Kidney glomerular epithelial cell (primary cell): Measurements from ENCODE around the gene PALLD.
"Not testable (repeated sequence)": the region's sequence is repeated elsewhere in the genome, so short reads cannot be mapped to it uniquely, and the experiment has no call there.

Source experiments
- DNase-seq: peaks from one replicate; lab custom pipeline; 2025; lab: John Stamatoyannopoulos, UW

Gene PALLD

GRCh38 chr4:168677063-168677462, 180.2 kb downstream of the PALLD start:
- DNase-seq: no peak

DNA sequence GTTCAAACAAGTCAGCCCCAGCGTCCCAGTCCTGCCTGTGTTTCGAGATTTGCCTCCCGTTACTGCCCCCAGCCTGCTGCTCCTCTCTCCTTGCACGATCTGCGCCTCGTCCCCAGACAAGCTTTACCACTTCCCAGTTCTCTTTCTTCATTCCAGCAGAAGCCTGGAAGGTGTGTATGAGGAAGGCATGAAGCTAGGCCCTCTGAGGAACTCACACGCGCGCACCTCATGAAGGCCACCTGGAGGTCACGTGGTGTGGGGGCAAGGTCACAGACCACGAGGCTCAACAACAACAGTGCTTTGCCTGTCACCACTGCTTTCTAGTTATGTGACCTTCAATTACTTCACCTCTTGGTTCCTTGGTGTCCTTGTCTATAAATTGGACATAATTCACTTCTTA, 181.0 kb downstream of the PALLD start:
- no peak for DNase-seq

DNA sequence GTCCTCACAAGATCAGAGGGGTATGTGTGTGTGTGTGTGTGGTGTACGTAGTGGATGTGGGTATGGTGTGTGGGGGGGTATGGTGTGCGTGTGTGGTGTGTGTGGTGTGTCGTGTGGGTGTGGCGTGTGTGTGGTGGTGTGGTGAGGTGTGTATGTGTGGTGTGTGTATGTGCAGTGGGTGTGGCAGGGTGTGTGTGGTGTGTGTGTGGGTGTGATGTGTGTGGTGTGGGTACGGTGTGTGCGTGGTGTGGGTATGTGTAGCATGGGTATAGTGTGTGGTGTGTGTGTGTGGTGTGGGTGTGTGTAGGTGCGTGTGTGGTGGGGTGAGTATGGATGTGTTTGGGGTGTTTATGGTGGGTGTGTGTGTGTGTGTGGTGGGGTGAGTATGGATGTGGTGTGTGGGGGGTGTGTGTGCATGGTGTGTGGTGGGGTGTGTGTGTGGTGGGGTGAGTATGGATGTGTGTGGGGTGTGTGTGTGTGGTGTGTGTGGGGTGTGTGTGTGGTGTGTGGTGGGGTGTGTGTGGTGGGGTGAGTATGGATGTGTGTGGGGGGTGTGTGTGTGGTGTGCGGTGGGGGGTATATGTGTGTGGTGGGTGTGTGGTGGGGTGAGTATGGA, 182.0 kb downstream of the PALLD start:
- no peak for DNase-seq

DNA sequence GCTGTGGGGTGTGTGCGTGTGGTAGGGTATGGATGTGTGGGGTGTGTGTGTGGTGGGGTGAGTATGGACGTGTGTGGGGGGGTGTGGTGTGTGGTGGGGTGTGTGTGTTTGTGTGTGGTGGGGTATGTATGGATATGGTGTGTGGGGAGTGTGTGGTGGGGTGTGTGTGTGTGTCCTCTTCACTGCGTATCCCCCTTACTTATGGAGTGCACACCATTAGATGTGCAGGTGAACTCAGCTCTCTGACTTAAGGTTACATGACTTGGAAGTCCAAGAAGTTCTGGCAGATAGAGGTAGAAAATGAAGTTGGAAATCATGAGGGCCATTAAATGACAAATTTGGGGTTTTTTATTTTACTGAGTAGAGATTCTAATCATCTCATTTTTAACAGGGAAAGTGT, 182.5 kb downstream of the PALLD start:
- no peak for DNase-seq

GRCh38 chr4:168679819-168680218, 183.0 kb downstream of the PALLD start:
- no peak for DNase-seq

GRCh38 chr4:168682898-168683500, 186.1 kb downstream of the PALLD start:
- DNase-seq: no peak

DNA sequence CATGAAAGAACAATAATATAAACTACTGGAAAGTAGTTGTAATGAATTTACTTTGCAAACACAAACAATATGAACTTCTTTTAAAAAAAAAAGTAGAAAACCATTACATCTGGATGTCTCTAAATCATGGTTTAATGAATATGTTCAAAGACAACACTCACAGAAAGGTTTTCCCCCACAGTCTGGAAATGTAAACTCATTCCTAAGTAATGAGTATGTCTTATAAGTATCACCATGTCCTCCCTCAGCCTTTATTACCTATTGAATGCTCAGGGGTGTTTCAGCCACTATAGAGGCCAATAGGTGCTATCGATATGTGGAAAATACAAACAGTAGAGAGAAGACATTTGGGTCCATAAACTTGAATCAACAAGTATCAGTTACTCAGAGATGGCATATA, 186.7 kb downstream of the PALLD start:
- peak; percentile 44 for DNase-seq

GRCh38 chr4:168685136-168685809, 188.4 kb downstream of the PALLD start:
- no peak for DNase-seq

GRCh38 chr4:168688584-168688983, 191.7 kb downstream of the PALLD start:
- DNase-seq: no peak

GRCh38 chr4:168689791-168690190, 192.9 kb downstream of the PALLD start:
- no peak for DNase-seq

DNA sequence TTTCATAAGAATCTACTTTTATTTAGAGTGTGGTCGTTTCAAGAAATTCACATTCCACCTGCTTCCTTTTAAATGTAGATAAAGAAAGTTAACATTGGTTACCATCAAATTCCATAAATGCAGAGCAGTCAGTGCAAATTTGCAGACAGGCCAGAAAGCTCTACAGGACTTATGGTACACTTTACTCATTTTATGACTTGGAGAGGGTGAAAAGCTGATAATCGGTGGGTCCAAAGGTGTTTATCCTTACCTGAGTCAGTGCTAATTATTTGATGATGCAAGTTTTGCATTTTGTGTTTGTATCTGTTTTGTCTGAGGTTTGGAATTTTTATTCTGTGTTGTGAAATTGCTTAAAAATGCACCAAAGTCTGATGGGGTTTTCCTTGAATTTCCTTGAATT, 193.3 kb downstream of the PALLD start:
- DNase-seq: no peak

DNA sequence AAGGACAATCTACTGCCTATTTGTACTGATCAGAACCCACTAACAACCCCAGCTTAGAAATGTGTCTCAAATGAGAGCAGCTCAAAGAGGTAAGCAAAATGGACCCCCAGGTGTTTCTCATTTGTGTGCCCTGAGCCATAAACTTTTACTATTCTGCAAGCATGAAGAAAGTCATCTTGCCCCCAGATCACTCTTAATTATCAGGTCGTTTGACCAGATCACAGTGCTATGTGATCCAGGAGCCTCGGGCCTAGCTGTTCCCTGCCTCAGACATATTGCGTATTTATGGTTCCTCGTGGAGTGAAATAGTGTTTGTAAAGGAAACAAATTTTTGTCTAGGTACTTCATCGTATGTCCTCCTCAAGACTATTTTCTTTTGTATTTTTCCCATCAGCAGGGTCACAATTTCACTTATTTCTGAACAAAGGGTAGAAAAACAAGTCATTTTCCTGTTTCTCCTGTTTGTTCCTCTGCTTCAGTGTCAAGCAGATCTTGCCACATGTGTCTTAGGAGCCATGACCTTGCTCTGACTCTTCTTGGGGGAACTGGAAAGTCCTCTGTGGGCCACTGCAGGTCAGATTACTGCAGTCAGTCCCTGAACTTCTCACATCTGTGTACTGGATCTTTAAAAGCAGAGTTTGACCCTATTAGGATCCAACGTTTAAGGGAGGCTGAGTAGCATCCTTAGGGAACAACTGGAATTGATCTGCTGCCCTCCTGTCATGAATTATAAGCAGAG, 194.9 kb downstream of the PALLD start:
- no peak for DNase-seq

DNA sequence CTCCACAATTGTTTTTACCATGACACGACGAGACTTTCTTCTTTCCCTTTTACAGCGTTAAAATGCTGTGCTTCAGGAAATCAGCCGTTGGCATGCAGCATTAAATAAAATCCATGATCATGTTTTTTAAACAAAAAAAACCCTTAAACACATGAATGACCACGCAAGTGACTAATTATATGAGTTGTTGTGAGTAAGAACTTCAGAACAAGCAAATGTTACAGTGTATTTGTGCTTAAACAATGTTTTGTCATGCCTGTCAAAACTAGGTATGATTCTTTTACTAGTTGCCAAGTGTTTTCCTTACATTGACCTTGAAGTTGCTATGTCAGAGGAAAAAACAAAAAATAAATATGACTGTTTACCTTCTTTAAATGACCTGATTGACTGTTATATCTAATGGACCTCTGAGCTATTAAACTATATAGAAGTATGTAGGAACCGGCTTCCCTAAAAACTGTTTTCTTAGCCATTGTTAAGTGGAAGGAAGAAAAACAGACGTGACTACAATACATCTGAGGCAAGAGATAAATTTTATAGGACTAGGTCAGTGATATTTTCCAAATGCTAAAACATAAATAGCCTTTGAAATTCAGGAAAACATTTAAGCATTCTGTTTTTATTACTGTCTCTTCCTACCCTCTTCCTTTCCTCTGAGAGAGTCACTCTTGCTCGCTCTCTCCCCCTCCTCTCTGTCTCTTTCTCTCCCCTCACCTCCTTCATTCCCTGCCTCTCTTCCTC, 197.1 kb downstream of the PALLD start:
- no peak for DNase-seq

DNA sequence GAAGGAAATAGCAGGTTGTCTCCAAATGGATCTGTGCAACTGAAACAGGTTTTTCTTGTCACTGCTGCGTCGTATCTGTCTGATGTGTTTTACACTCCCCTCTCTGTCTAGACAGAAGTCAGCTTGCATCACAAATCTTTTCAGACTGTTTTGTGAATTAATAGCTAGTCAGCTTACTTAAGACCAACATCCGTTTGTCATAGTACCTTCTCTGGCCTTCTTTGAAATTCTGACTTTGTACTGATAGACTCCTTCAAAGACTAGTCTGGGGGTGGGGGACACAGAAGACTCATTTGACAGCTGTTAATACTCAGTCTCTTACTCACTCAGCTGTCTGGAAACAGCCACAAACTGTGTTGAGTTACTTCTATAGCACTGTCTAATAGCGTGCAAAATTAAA, 197.8 kb downstream of the PALLD start:
- DNase-seq: peak; percentile 64

DNA sequence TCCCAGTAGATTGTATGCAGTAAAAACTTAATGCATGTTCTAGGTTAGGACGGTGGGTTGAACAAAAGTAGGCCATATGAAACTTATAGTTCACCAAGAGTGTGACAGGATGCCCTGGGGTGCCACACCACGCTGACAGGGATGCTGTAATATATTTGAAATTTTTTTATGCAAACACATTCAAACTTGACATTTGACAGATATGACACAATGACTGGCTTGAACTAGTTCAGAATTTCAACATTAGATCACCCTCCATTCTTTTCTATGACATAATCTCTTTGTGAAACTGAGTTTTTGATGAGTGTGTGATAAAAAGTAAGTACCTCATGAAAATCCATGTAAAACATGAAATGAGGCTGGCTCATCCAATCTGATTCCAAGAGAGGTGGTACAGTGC, 198.4 kb downstream of the PALLD start:
- DNase-seq: no peak

- DNase-seq: no peak
Observed at GRCh38 chr4:168696280-168696679, 199.4 kb downstream of the PALLD start.

DNA sequence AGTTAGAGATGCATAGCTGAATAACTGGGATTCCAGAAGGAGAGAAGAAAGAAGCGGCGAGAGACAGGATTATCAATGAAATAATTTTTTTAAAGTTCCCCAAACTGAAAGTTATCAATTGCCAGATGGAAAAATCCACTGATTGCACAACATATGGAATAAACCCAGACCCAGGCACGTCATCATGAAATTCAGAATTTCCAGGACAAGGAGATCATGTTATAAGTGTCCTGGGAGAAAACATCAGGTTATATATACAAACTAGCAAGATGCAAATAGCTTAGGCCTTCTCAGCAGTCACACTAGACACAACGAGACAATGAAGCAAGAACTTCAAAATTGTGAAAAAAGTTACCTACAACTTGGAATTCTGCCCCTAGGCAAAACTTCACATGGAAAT, 200.0 kb downstream of the PALLD start:
- DNase-seq: no peak

GRCh38 chr4:168699224-168699878, 202.5 kb downstream of the PALLD start:
- DNase-seq: no peak

DNA sequence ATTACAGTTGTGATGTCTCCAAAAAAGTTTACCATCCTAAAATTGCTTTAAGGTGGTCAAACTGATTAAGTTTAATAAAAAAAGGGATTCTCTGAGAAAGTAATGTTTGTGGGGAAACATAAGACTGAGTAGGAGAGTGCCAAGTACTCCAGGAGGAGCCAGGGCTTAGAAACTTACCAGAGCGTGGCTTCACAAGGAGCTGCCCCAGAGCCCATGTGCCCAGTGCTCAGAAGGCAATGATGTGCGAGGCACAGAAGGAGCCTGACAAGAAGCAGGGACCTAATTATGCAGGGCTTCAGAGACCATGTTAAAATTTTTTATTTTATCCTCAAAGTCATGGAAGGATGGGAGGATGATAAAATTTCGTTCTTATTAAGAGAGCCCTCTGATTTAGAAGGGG, 204.2 kb downstream of the PALLD start:
- no peak for DNase-seq

DNA sequence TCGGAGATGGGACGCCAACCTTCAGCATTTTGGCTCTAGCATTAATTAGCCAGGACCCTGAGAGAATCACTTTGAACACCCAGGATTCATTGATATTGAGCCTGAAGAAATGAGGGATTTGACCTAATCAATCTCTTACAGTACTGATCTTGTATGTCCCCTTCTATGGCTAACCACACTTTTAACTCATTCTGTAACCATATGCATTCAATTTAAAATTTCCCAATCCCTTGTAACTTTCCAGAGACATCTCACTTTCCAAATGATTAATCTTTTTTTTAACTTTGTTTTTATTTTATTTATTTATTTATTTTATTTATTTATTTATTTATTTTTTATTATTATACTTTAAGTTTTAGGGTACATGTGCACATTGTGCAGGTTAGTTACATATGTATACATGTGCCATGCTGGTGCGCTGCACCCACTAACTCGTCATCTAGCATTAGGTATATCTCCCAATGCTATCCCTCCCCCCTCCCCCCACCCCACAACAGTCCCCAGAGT, 205.8 kb downstream of the PALLD start:
- DNase-seq: not testable (repeated sequence)

DNA sequence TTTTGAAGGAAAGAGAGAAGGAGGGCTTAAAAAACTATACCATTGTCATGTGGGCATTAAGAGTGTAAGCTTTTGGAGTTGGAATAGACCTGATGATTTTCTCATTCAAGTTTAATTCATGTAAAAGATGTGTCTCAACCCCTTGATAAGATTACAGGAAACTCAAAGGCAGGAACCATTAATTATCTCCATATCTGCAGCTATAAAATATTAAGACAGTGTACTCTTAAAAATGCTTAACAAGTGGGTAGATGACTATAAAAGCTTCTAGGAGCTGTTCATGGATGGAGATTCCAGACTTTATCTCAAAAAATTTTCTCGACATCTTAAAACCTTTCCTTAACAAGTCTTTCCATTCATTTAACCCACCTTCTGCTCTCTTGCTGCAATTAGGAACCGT, 208.3 kb downstream of the PALLD start:
- no peak for DNase-seq

DNA sequence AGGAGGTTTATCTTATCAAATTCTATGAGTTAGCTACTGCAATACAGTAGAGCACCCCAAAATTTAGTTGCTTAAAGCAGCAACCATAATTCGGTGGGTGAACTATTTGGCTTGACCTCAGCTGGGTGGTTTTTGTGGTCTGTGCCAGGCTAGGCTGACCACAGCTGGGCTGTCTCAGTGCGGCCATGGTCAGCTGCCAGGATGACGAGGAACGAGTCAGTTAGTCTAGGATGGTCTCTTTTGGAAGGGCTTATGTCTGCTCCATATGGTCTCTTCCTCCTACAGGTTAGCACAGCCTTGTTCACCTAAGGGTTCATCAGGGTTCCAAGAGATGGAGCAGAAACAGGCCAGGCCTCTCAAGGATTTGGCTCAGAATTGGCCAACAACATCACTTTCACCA, 210.4 kb downstream of the PALLD start:
- DNase-seq: no peak
